Smooth muscle cell (in vitro differentiated cells): ENCODE measurements around the gene TAS2R46. TPM values are rescaled to one million over a fixed set of nuclear protein-coding genes. Genes with fewer than 3 reads are reported as not detected.
"Not testable (repeated sequence)": the region's sequence is repeated elsewhere in the genome, so short reads cannot be mapped to it uniquely, and the experiment has no call there.

Experiments used
- DNase-seq: peaks from one replicate; lab custom pipeline; 2025; ENCODE audit not compliant: unreplicated experiment; lab: John Stamatoyannopoulos, UW
- H2AFZ ChIP-seq: fragments of 200-600 bp; sonication (generic); 2 replicates; pipeline ENCODE4 v1.6.0; 2016; ENCODE audit warnings: antibody characterized with exemption, low read depth, mild to moderate bottlenecking
- H3F3A ChIP-seq: fragments of 200-600 bp; sonication (generic); 2 replicates; pipeline ENCODE4 v1.6.0; 2017; ENCODE audit warnings: antibody characterized with exemption, low read depth
- H3K27ac ChIP-seq: fragments of 200-600 bp; sonication (generic); 2 replicates; pipeline ENCODE4 v1.5.1; 2016; ENCODE audit warnings: low read depth, mild to moderate bottlenecking
- H3K27me3 ChIP-seq: fragments of 200-600 bp; sonication (generic); 2 replicates; pipeline ENCODE4 v1.6.1; 2016; ENCODE audit warnings: low read depth, mild to moderate bottlenecking
- H3K36me3 ChIP-seq: fragments of 200-600 bp; sonication (generic); 2 replicates; pipeline ENCODE4 v1.5.1; 2016; ENCODE audit warnings: low read depth
- H3K4me1 ChIP-seq: fragments of 200-600 bp; sonication (generic); 2 replicates; pipeline ENCODE4 v1.5.1; 2016; ENCODE audit warnings: low read depth
- H3K4me2 ChIP-seq: fragments of 200-600 bp; sonication (generic); 2 replicates; pipeline ENCODE4 v1.6.0; 2016; ENCODE audit warnings: mild to moderate bottlenecking
- H3K4me3 ChIP-seq: fragments of 200-600 bp; sonication (generic); 2 replicates; pipeline ENCODE4 v1.5.1; 2016; ENCODE audit warnings: mild to moderate bottlenecking
- H3K79me2 ChIP-seq: fragments of 200-600 bp; sonication (generic); 2 replicates; pipeline ENCODE4 v1.6.0; 2016; ENCODE audit warnings: low read depth, mild to moderate bottlenecking
- H3K9ac ChIP-seq: fragments of 200-600 bp; sonication (generic); 2 replicates; pipeline ENCODE4 v1.6.0; 2016; ENCODE audit warnings: low read depth
- H3K9me3 ChIP-seq: fragments of 200-600 bp; sonication (generic); replicated peaks from 2 replicates; pipeline ENCODE4 v1.5.1; 2016; ENCODE audit warnings: low read depth
- H4K20me1 ChIP-seq: fragments of 200-600 bp; sonication (generic); 2 replicates; pipeline ENCODE4 v1.6.0; 2016; ENCODE audit warnings: low read depth
- CTCF ChIP-seq: fragments of 200-600 bp; sonication (generic); IDR thresholded peaks from 2 replicates; pipeline ENCODE4 v1.5.1; 2017; ENCODE audit warnings: borderline replicate concordance, mild to moderate bottlenecking, antibody characterized with exemption; ENCODE audit not compliant: insufficient read depth, poor library complexity, severe bottlenecking
- WGBS: methylation state at CpG from one replicate; pipeline ENCODE4 v1.1.7; 2016; ENCODE audit warnings: low lambda C conversion rate; 5-methylcytosine and 5-hydroxymethylcytosine counted together
- polyA plus RNA-seq: library from polyadenylated mRNA; unstranded; fragments of >200 nt; fragmentation: Nextera tagmentation; extraction: Ambion mirVana; gene quantifications from 2 replicates; pipeline ENCODE4 v1.2.1, GENCODE V29; 2016
- total RNA-seq: library from RNA; depleted of rRNA; stranded (reverse); fragments of >200 nt; gene quantifications from 2 replicates; pipeline ENCODE4 v1.2.3, GENCODE V29; 2014

Gene TAS2R46
- total and polyA plus RNA-seq, 2 experiments from 2014 or later, result 3.6 TPM; not detected in 1

GRCh38 chr12:11106288-11106687 lies 44.2 kb upstream of the TAS2R46 start:
- WGBS, result 100% methylated on average over 2 of the region's 2 CpGs
- no peak for TF ChIP-seq CTCF
- peaks cover 66% of the 10 kb centered on the region for H3K79me2 ChIP-seq
- DNase-seq, result no peak
- H3K4me2 ChIP-seq, result no peak overlapping the region
- no peaks in the 10 kb centered on the region for H3K27me3 ChIP-seq
- H3K4me1 ChIP-seq, result no peaks in the 10 kb centered on the region
- H4K20me1 ChIP-seq, result peaks cover 4% of the 10 kb centered on the region
- H3K9me3 ChIP-seq, result no peaks in the 10 kb centered on the region
- no peak overlapping the region for H3K4me3 ChIP-seq
- H3F3A ChIP-seq, result no peaks in the 10 kb centered on the region
- no peak overlapping the region for H3K9ac ChIP-seq
- no peak overlapping the region for H3K27ac ChIP-seq
- no peaks in the 10 kb centered on the region for H3K36me3 ChIP-seq
- no peak overlapping the region for H2AFZ ChIP-seq

- peaks cover 66% of the 10 kb centered on the region for H3K79me2 ChIP-seq
- no peak for TF ChIP-seq CTCF
Observed at GRCh38 chr12:11105546-11105945, 43.5 kb upstream of the TAS2R46 start.

GRCh38 chr12:11094910-11095309 lies 32.8 kb upstream of the TAS2R46 start:
- not testable (repeated sequence) for H3K27me3 ChIP-seq, H3K4me3 ChIP-seq, H3K36me3 ChIP-seq, H3K9ac ChIP-seq, DNase-seq, H4K20me1 ChIP-seq, H3F3A ChIP-seq, H3K4me2 ChIP-seq, H2AFZ ChIP-seq, H3K9me3 ChIP-seq, H3K4me1 ChIP-seq, H3K27ac ChIP-seq
- H3K79me2 ChIP-seq, result peaks cover 13% of the 10 kb centered on the region
- no CpG with 5 or more reads among the region's 2 CpGs for WGBS

More at GRCh38 chr12:11105546-11105945, 43.5 kb upstream of the TAS2R46 start:
- H3K9me3 ChIP-seq, result no peaks in the 10 kb centered on the region
- DNase-seq, result no peak
- no peak overlapping the region for H3K4me3 ChIP-seq
- H2AFZ ChIP-seq, result no peak overlapping the region
- H3K27ac ChIP-seq, result no peak overlapping the region
- H3K9ac ChIP-seq, result no peak overlapping the region
- H3K4me1 ChIP-seq, result no peaks in the 10 kb centered on the region
- WGBS, result 62% methylated on average over 2 of the region's 2 CpGs
- no peaks in the 10 kb centered on the region for H3K36me3 ChIP-seq
- H3K4me2 ChIP-seq, result no peak overlapping the region
- no peaks in the 10 kb centered on the region for H3F3A ChIP-seq
- no peaks in the 10 kb centered on the region for H3K27me3 ChIP-seq
- peaks cover 4% of the 10 kb centered on the region for H4K20me1 ChIP-seq

- no peaks in the 10 kb centered on the region for H3K4me1 ChIP-seq
- 94% methylated on average over 6 of the region's 6 CpGs for WGBS
- H3K9ac ChIP-seq, result no peak within 1 kb of the TSS
- no peaks in the 10 kb centered on the region for H3K79me2 ChIP-seq
- DNase-seq, result no peak
- H3K27me3 ChIP-seq, result no peaks in the 10 kb centered on the region
- TF ChIP-seq CTCF, result no peak
- no peaks in the 10 kb centered on the region for H3K9me3 ChIP-seq
- H3K4me3 ChIP-seq, result no peak within 1 kb of the TSS
- no peaks in the 10 kb centered on the region for H3K36me3 ChIP-seq
- H3F3A ChIP-seq, result no peaks in the 10 kb centered on the region
- no peak within 1 kb of the TSS for H3K27ac ChIP-seq
- no peak within 1 kb of the TSS for H2AFZ ChIP-seq
- no peaks in the 10 kb centered on the region for H4K20me1 ChIP-seq
- H3K4me2 ChIP-seq, result no peak within 1 kb of the TSS
Observed at GRCh38 chr12:11092128-11092527, 30.0 kb upstream of the TAS2R46 start, which contains the start of gene TAS2R43. TSS of gene TAS2R43 (minus strand) at chr12:11092313. CDS start at chr12:11092229, 84 bp downstream.
